ENCODE results near the gene ERLIN1.

ERLIN1 gene

GRCh38 chr10:100130831-100131230, 55.0 kb downstream of the ERLIN1 start:
- TF ChIP-seq RAD21 (IDR thresholded peaks at IDR 0.05; ENCODE audit: low read depth), result no peak
- TF ChIP-seq YY1 (IDR thresholded peaks at IDR 0.05; ENCODE audit: low read depth), result no peak
- no peak for TF ChIP-seq EGR1 (IDR thresholded peaks at IDR 0.05)
- TF ChIP-seq CREB1 (IDR thresholded peaks at IDR 0.05; ENCODE audit: low read depth), result no peak
- no peak for TF ChIP-seq FOXM1 (IDR thresholded peaks at IDR 0.05; ENCODE audit: borderline replicate concordance, low read depth)
- no peak for TF ChIP-seq ZBTB7A (IDR thresholded peaks at IDR 0.05; ENCODE audit: low read depth)
- no peak for TF ChIP-seq EP300 (IDR thresholded peaks at IDR 0.05; ENCODE audit: borderline replicate concordance)
- TF ChIP-seq TEAD4 (IDR thresholded peaks at IDR 0.05), result no peak
- TF ChIP-seq CEBPB (IDR thresholded peaks at IDR 0.05), result no peak
- no peak for TF ChIP-seq TAF1 (IDR thresholded peaks at IDR 0.05; ENCODE audit: low read depth)
- no peak for TF ChIP-seq NFIC (IDR thresholded peaks at IDR 0.05)
- no peak for TF ChIP-seq MAX (IDR thresholded peaks at IDR 0.05)

GRCh38 chr10:100129424-100129823, 56.4 kb downstream of the ERLIN1 start:
- TF ChIP-seq EGR1 (IDR thresholded peaks at IDR 0.05) (no peak), YY1 (IDR thresholded peaks at IDR 0.05; ENCODE audit: low read depth) (no peak), RAD21 (IDR thresholded peaks at IDR 0.05; ENCODE audit: low read depth) (no peak), CREB1 (IDR thresholded peaks at IDR 0.05; ENCODE audit: low read depth) (no peak), CEBPB (IDR thresholded peaks at IDR 0.05) (no peak)

- TF ChIP-seq YY1 (IDR thresholded peaks at IDR 0.05; ENCODE audit: low read depth) (no peak), NFIC (IDR thresholded peaks at IDR 0.05) (no peak), RAD21 (IDR thresholded peaks at IDR 0.05; ENCODE audit: low read depth) (no peak), EGR1 (IDR thresholded peaks at IDR 0.05) (no peak), ZBTB7A (IDR thresholded peaks at IDR 0.05; ENCODE audit: low read depth) (no peak), FOXM1 (IDR thresholded peaks at IDR 0.05; ENCODE audit: borderline replicate concordance, low read depth) (no peak), EP300 (IDR thresholded peaks at IDR 0.05; ENCODE audit: borderline replicate concordance) (no peak), TCF12 (IDR thresholded peaks at IDR 0.05; ENCODE audit: low read depth) (no peak), TEAD4 (IDR thresholded peaks at IDR 0.05) (no peak), USF1 (IDR thresholded peaks at IDR 0.05) (no peak), REST (IDR thresholded peaks at IDR 0.05; ENCODE audit: low read depth) (no peak)
These were observed 56.9 kb downstream of the ERLIN1 start for GRCh38 chr10:100128951-100129350.

- TF ChIP-seq NFIC (IDR thresholded peaks at IDR 0.05), result no peak
- peak; percentile 33; the same call in 1 of the 2 replicates for TF ChIP-seq CEBPB (IDR thresholded peaks at IDR 0.05)
- TF ChIP-seq EGR1 (IDR thresholded peaks at IDR 0.05), result no peak
- TF ChIP-seq TAF1 (IDR thresholded peaks at IDR 0.05; ENCODE audit: low read depth), result no peak
These were observed 61.7 kb downstream of the ERLIN1 start for GRCh38 chr10:100124097-100124496.

- TF ChIP-seq EGR1 (IDR thresholded peaks at IDR 0.05) (no peak), USF1 (IDR thresholded peaks at IDR 0.05) (no peak), TCF12 (IDR thresholded peaks at IDR 0.05; ENCODE audit: low read depth) (no peak), TEAD4 (IDR thresholded peaks at IDR 0.05) (no peak), EP300 (IDR thresholded peaks at IDR 0.05; ENCODE audit: borderline replicate concordance) (no peak), ZBTB7A (IDR thresholded peaks at IDR 0.05; ENCODE audit: low read depth) (no peak), YY1 (IDR thresholded peaks at IDR 0.05; ENCODE audit: low read depth) (no peak), CREB1 (IDR thresholded peaks at IDR 0.05; ENCODE audit: low read depth) (no peak), MAX (IDR thresholded peaks at IDR 0.05) (no peak), CEBPB (IDR thresholded peaks at IDR 0.05) (no peak), REST (IDR thresholded peaks at IDR 0.05; ENCODE audit: low read depth) (no peak), RAD21 (IDR thresholded peaks at IDR 0.05; ENCODE audit: low read depth) (no peak)
These were observed 63.0 kb downstream of the ERLIN1 start for GRCh38 chr10:100122780-100123179.

- no peak for TF ChIP-seq CREB1 (IDR thresholded peaks at IDR 0.05; ENCODE audit: low read depth)
These were observed 65.3 kb downstream of the ERLIN1 start for GRCh38 chr10:100120550-100120949.

GRCh38 chr10:100119726-100120125, 66.1 kb downstream of the ERLIN1 start:
- TF ChIP-seq REST (IDR thresholded peaks at IDR 0.05; ENCODE audit: low read depth), result no peak
- no peak for TF ChIP-seq FOXM1 (IDR thresholded peaks at IDR 0.05; ENCODE audit: borderline replicate concordance, low read depth)
- no peak for TF ChIP-seq ZBTB7A (IDR thresholded peaks at IDR 0.05; ENCODE audit: low read depth)
- TF ChIP-seq CREB1 (IDR thresholded peaks at IDR 0.05; ENCODE audit: low read depth), result no peak
- TF ChIP-seq CEBPB (IDR thresholded peaks at IDR 0.05), result no peak
- TF ChIP-seq NFIC (IDR thresholded peaks at IDR 0.05), result no peak
- TF ChIP-seq TAF1 (IDR thresholded peaks at IDR 0.05; ENCODE audit: low read depth), result no peak
- TF ChIP-seq TEAD4 (IDR thresholded peaks at IDR 0.05), result no peak
- TF ChIP-seq USF1 (IDR thresholded peaks at IDR 0.05), result no peak
- TF ChIP-seq RAD21 (IDR thresholded peaks at IDR 0.05; ENCODE audit: low read depth), result no peak
- no peak for TF ChIP-seq YY1 (IDR thresholded peaks at IDR 0.05; ENCODE audit: low read depth)
- TF ChIP-seq EP300 (IDR thresholded peaks at IDR 0.05; ENCODE audit: borderline replicate concordance), result no peak
- TF ChIP-seq TCF12 (IDR thresholded peaks at IDR 0.05; ENCODE audit: low read depth), result no peak
- no peak for TF ChIP-seq EGR1 (IDR thresholded peaks at IDR 0.05)
- no peak for TF ChIP-seq MAX (IDR thresholded peaks at IDR 0.05)
